HEK293 (cell line): Measurements from ENCODE around the gene PPP2CA.
A peak's percentile ranks its signal among the peaks of the same experiment; 100 is the strongest.

Source experiments
- CTCF ChIA-PET: fragments of 350-600 bp; formaldehyde crosslinking; extraction: SDS; loops from one replicate; lab custom pipeline; 2021; ENCODE audit warnings: antibody characterized with exemption; lab: Yijun Ruan, JAX
- POLR2A ChIA-PET: fragments of 300-600 bp; formaldehyde crosslinking; extraction: SDS; loops from one replicate; lab custom pipeline; 2020; ENCODE audit warnings: antibody characterized with exemption, inconsistent platforms; lab: Yijun Ruan, JAX
- H3K27ac ChIP-seq: fragments of 200-500 bp; sonication (Bioruptor generic); 2 replicates; pipeline ENCODE4 v1.5.1; 2014; ENCODE audit warnings: low read depth, low read length, control low read depth, inconsistent platforms; ENCODE audit errors: extremely low read depth
- H3K36me3 ChIP-seq, 2 experiments: fragments of 200-500 bp in 1 of 2; sonication (Bioruptor generic) in 1 of 2; 1 replicate in 1 of 2; 2 replicates in 1 of 2; pipeline ENCODE4 v1.5.1; 2014 to 2017; ENCODE audit warnings: inconsistent platforms in 2 of 2, low read length in 2 of 2; ENCODE audit not compliant: control insufficient read depth in 2 of 2, insufficient read depth in 1 of 2
- H3K4me1 ChIP-seq: fragments of 200-500 bp; sonication (Bioruptor generic); 2 replicates; pipeline ENCODE4 v1.5.1; 2014; ENCODE audit warnings: mild to moderate bottlenecking, low read length, inconsistent platforms; ENCODE audit not compliant: control insufficient read depth, insufficient read depth
- H3K4me3 ChIP-seq: 2 replicates; pipeline ENCODE4 v1.5.1; 2011; ENCODE audit warnings: low read depth, mild to moderate bottlenecking, control low read depth, low read length, moderate library complexity
- H3K9me3 ChIP-seq: fragments of 200-500 bp; sonication (Bioruptor generic); 2 replicates; pipeline ENCODE4 v1.5.1; 2014; ENCODE audit warnings: low read depth, low read length, inconsistent platforms; ENCODE audit not compliant: control insufficient read depth, insufficient read depth
- FEZF1 ChIP-seq: fragments of 450-650 bp; formaldehyde crosslinking; IDR thresholded peaks from 2 replicates; pipeline ENCODE4 v1.5.1; 2016; ENCODE audit warnings: missing biosample characterization, missing genetic modification characterization
- KLF1 ChIP-seq: fragments of 450-650 bp; formaldehyde crosslinking; IDR thresholded peaks from 2 replicates; pipeline ENCODE4 v1.5.1; 2016; ENCODE audit warnings: missing biosample characterization, missing genetic modification characterization
- KLF16 ChIP-seq: fragments of 450-650 bp; formaldehyde crosslinking; IDR thresholded peaks from 2 replicates; pipeline ENCODE4 v1.5.1; 2017; ENCODE audit warnings: missing biosample characterization, missing genetic modification characterization
- PRDM1 ChIP-seq: fragments of 450-650 bp; formaldehyde crosslinking; IDR thresholded peaks from 2 replicates; pipeline ENCODE4; 2016; ENCODE audit warnings: missing biosample characterization, missing genetic modification characterization
- SCRT2 ChIP-seq: fragments of 450-650 bp; formaldehyde crosslinking; IDR thresholded peaks from 2 replicates; pipeline ENCODE4 v1.5.1; 2016; ENCODE audit warnings: missing biosample characterization, missing genetic modification characterization
- ZNF138 ChIP-seq: fragments of 450-650 bp; formaldehyde crosslinking; IDR thresholded peaks from 2 replicates; pipeline ENCODE4 v1.5.1; 2016; ENCODE audit warnings: missing biosample characterization, missing genetic modification characterization, borderline replicate concordance
- ZNF19 ChIP-seq: fragments of 450-650 bp; formaldehyde crosslinking; IDR thresholded peaks from 2 replicates; pipeline ENCODE4; 2016; ENCODE audit warnings: missing biosample characterization, missing genetic modification characterization, low read depth
- ZNF274 ChIP-seq, 2 experiments: fragments of 200-500 bp in 1 of 2; fragments of 450-650 bp in 1 of 2; sonication (Bioruptor generic) in 1 of 2; formaldehyde crosslinking in 1 of 2; IDR thresholded peaks; 2 replicates each; pipeline versions ENCODE4 v1.5.1 to v1.6.1; 2014 to 2016; ENCODE audit warnings: borderline replicate concordance in 1 of 2, inconsistent platforms in 1 of 2, low read length in 1 of 2, missing biosample characterization in 1 of 2, missing genetic modification characterization in 1 of 2
- ZNF292 ChIP-seq: fragments of 450-650 bp; formaldehyde crosslinking; IDR thresholded peaks from 2 replicates; pipeline ENCODE4 v1.5.1; 2016; ENCODE audit warnings: low read depth, missing biosample characterization, missing genetic modification characterization, borderline replicate concordance
- ZNF311 ChIP-seq: fragments of 450-650 bp; formaldehyde crosslinking; IDR thresholded peaks from 2 replicates; pipeline ENCODE4 v1.5.1; 2017; ENCODE audit warnings: missing biosample characterization, missing genetic modification characterization, borderline replicate concordance
- ZNF404 ChIP-seq: fragments of 450-650 bp; formaldehyde crosslinking; IDR thresholded peaks from 2 replicates; pipeline ENCODE4 v1.5.1; 2017; ENCODE audit warnings: missing biosample characterization, missing genetic modification characterization
- ZNF48 ChIP-seq: fragments of 450-650 bp; formaldehyde crosslinking; IDR thresholded peaks from 2 replicates; pipeline ENCODE4 v1.5.1; 2016; ENCODE audit warnings: missing biosample characterization, missing genetic modification characterization
- ZNF501 ChIP-seq: fragments of 450-650 bp; formaldehyde crosslinking; IDR thresholded peaks from 2 replicates; pipeline ENCODE4 v1.5.1; 2016; ENCODE audit warnings: missing biosample characterization, missing genetic modification characterization
- ZNF596 ChIP-seq: fragments of 450-650 bp; IDR thresholded peaks from 2 replicates; pipeline ENCODE4 v1.5.0; 2018; ENCODE audit warnings: missing biosample characterization, mild to moderate bottlenecking, missing genetic modification characterization, moderate library complexity
- ZNF626 ChIP-seq: fragments of 450-650 bp; sonication (Bioruptor Pico); formaldehyde crosslinking; IDR thresholded peaks from 2 replicates; pipeline ENCODE4 v1.5.1; 2018; ENCODE audit warnings: missing biosample characterization, missing genetic modification characterization, inconsistent platforms
- ZNF707 ChIP-seq: fragments of 450-650 bp; formaldehyde crosslinking; IDR thresholded peaks from 2 replicates; pipeline ENCODE4 v1.5.1; 2016; ENCODE audit warnings: missing biosample characterization, missing genetic modification characterization
- ZNF776 ChIP-seq: fragments of 450-650 bp; formaldehyde crosslinking; IDR thresholded peaks from 2 replicates; pipeline ENCODE4 v1.5.0; 2017; ENCODE audit warnings: missing biosample characterization, missing genetic modification characterization, borderline replicate concordance
- ZNF830 ChIP-seq: fragments of 450-650 bp; IDR thresholded peaks from 2 replicates; pipeline ENCODE4 v1.5.0; 2018; ENCODE audit warnings: missing biosample characterization, missing genetic modification characterization, low read depth, mild to moderate bottlenecking, moderate library complexity
- TF ChIP-seq, protein P1 (sequence below): fragments of 450-650 bp; formaldehyde crosslinking; conservative IDR thresholded peaks from 2 replicates; pipeline ENCODE4 v1.5.1; 2016; ENCODE audit warnings: low read depth, missing biosample characterization, missing genetic modification characterization
- TF ChIP-seq, protein P2 (sequence below): fragments of 450-650 bp; formaldehyde crosslinking; IDR thresholded peaks from 2 replicates; pipeline ENCODE4 v1.5.1; 2016; ENCODE audit warnings: missing biosample characterization, missing genetic modification characterization
- TF ChIP-seq, protein P3 (sequence below): fragments of 450-650 bp; formaldehyde crosslinking; IDR thresholded peaks from 2 replicates; pipeline ENCODE4 v1.5.1; 2016; ENCODE audit warnings: missing biosample characterization, missing genetic modification characterization
- TF ChIP-seq, protein P4 (sequence below): fragments of 450-650 bp; formaldehyde crosslinking; IDR thresholded peaks from 2 replicates; pipeline ENCODE4 v1.5.1; 2017; ENCODE audit warnings: missing biosample characterization, missing genetic modification characterization

PPP2CA gene

DNA sequence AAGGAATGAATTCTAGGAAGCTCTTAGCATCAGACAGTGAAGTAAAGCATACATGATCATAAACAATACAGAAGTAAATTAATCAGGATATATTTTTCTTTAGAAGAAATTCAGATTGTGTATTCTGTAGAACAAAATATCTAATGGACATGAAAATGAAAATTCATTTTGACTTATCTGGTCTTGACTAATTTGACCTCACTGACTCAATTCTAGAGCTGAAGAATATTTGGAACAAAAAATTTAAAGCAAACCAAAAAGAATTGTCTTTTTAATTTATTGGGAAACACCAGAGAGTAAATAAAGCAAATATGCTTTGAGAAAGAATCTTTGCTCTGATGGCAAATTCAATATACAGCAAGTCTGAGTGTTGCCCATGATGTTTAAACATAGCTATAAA is 2.8 kb upstream of the PPP2CA start (continued):
- TF ChIP-seq, protein P1, sequence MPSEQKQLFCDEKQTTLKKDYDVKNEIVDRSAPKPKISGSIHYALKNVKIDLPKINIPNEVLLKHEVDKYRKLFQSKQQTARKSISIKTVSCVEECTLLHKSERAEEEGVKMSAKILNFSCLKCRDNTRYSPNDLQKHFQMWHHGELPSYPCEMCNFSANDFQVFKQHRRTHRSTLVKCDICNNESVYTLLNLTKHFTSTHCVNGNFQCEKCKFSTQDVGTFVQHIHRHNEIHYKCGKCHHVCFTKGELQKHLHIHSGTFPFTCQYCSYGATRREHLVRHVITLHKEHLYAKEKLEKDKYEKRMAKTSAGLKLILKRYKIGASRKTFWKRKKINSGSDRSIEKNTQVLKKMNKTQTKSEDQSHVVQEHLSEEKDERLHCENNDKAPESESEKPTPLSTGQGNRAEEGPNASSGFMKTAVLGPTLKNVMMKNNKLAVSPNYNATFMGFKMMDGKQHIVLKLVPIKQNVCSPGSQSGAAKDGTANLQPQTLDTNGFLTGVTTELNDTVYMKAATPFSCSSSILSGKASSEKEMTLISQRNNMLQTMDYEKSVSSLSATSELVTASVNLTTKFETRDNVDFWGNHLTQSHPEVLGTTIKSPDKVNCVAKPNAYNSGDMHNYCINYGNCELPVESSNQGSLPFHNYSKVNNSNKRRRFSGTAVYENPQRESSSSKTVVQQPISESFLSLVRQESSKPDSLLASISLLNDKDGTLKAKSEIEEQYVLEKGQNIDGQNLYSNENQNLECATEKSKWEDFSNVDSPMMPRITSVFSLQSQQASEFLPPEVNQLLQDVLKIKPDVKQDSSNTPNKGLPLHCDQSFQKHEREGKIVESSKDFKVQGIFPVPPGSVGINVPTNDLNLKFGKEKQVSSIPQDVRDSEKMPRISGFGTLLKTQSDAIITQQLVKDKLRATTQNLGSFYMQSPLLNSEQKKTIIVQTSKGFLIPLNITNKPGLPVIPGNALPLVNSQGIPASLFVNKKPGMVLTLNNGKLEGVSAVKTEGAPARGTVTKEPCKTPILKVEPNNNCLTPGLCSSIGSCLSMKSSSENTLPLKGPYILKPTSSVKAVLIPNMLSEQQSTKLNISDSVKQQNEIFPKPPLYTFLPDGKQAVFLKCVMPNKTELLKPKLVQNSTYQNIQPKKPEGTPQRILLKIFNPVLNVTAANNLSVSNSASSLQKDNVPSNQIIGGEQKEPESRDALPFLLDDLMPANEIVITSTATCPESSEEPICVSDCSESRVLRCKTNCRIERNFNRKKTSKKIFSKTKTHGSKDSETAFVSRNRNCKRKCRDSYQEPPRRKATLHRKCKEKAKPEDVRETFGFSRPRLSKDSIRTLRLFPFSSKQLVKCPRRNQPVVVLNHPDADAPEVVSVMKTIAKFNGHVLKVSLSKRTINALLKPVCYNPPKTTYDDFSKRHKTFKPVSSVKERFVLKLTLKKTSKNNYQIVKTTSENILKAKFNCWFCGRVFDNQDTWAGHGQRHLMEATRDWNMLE (tag by site-specific recombination): no peak
- TF ChIP-seq KLF16: no peak
- no peak for TF ChIP-seq ZNF19
- TF ChIP-seq ZNF501: no peak
- no peak for TF ChIP-seq ZNF48 (tag by site-specific recombination)
- TF ChIP-seq ZNF830 (tag by site-specific recombination): no peak
- no peak for TF ChIP-seq ZNF776
- no peak for TF ChIP-seq ZNF292 (tag by site-specific recombination)
- no peak for TF ChIP-seq ZNF138 (tag by site-specific recombination)
- TF ChIP-seq ZNF274 (IDR thresholded peaks at IDR 0.05; ENCODE audit: low read length): no peak
- TF ChIP-seq ZNF274 (tag by site-specific recombination; IDR thresholded peaks at IDR 0.05; ENCODE audit: borderline replicate concordance): no peak
- no peak for TF ChIP-seq ZNF311 (tag by site-specific recombination)
- TF ChIP-seq, protein P2, sequence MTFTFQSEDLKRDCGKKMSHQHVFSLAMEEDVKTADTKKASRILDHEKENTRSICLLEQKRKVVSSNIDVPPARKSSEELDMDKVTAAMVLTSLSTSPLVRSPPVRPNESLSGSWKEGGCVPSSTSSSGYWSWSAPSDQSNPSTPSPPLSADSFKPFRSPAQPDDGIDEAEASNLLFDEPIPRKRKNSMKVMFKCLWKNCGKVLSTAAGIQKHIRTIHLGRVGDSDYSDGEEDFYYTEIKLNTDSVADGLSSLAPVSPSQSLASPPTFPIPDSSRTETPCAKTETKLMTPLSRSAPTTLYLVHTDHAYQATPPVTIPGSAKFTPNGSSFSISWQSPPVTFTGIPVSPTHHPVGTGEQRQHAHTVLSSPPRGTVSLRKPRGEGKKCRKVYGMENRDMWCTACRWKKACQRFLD (tag by site-specific recombination): no peak

DNA sequence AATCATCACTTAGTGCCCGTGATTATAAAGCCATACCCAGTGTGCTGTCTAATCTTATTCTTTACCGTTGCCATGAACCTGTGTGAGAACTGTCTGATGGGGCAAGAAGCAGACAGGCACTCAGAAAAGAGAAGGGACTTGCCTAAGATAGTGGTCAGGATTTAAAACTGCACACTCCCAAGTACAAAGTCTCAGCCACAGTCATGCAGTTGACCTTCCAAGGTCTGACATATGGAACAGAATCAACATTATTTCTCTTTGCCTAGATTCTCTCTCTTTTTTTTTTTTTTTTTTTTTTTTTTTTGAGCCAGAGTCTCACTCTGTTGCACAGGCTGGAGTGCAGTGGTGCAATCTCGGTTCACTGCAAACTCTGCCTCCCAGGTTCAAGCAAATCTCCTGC is 1.9 kb upstream of the PPP2CA start:
- no peak for TF ChIP-seq ZNF707 (tag by site-specific recombination)
- TF ChIP-seq, protein P3, sequence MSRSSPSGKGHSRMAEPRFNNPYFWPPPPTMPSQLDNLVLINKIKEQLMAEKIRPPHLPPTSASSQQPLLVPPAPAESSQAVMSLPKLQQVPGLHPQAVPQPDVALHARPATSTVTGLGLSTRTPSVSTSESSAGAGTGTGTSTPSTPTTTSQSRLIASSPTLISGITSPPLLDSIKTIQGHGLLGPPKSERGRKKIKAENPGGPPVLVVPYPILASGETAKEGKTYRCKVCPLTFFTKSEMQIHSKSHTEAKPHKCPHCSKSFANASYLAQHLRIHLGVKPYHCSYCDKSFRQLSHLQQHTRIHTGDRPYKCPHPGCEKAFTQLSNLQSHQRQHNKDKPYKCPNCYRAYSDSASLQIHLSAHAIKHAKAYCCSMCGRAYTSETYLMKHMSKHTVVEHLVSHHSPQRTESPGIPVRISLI (tag by site-specific recombination): peak; percentile 58; the same call in 1 of the 2 replicates
- H3K27ac ChIP-seq: no peak overlapping the region
- H3K4me3 ChIP-seq: no peak overlapping the region
- no peaks in the 10 kb centered on the region; the same call in 1 of the 2 replicates for H3K4me1 ChIP-seq
- ChIA-PET CTCF (interaction anchor here (1.1 kb wide), 1 partner anchor 62 kb away, joined by 3 read pairs; no protein-coding TSS in a partner anchor), POLR2A (interaction anchor here (1.2 to 4.0 kb wide), 3 partner anchors 11 to 181 kb away, joined by 3 to 47 read pairs (median 10); no protein-coding TSS in a partner anchor)
- peaks cover 0 to 8% of the 10 kb centered on the region in 2 experiments; a peak in 1 of 3 replicates for H3K36me3 ChIP-seq
- H3K9me3 ChIP-seq: no peaks in the 10 kb centered on the region

DNA sequence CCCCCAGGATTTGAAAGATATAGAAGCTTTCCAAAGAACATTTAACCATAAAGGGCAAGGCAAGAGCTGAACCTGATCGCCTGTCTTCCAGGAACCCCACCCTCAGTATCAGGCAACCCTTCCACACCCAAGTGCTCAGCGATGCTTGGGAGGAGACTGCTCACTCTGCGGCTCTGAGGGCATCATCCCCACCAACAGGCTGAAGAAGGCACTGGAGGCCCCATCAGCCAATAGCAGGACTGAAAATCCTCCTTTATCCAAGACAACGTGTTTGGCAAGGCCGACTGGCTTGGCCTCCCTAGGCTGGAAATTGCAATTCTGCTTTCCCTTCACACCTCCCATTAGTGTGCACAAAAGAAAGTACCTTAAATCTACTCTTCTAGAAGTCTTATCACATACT is 1.4 kb upstream of the PPP2CA start:
- POLR2A ChIA-PET: interaction anchor here (0.8 to 4.0 kb wide), 9 partner anchors 10 to 66 kb away, joined by 3 to 47 read pairs (median 15); no protein-coding TSS in a partner anchor
- CTCF ChIA-PET: interaction anchor here (0.6 to 0.9 kb wide), 3 partner anchors 62 to 633 kb away, joined by 3 read pairs; no protein-coding TSS in a partner anchor

More for the DNA sequence above, 1.4 kb upstream of the PPP2CA start:
- TF ChIP-seq ZNF596 (tag by site-specific recombination): no peak
- TF ChIP-seq SCRT2: no peak
- TF ChIP-seq PRDM1 (tag by site-specific recombination): 0 out of 2 replicates have a peak, but pooled peaks have one; percentile 7
- TF ChIP-seq ZNF626 (tag by site-specific recombination): no peak
- TF ChIP-seq FEZF1 (tag by site-specific recombination): peak; percentile 41; the same call in 1 of the 2 replicates
- TF ChIP-seq, protein P4, sequence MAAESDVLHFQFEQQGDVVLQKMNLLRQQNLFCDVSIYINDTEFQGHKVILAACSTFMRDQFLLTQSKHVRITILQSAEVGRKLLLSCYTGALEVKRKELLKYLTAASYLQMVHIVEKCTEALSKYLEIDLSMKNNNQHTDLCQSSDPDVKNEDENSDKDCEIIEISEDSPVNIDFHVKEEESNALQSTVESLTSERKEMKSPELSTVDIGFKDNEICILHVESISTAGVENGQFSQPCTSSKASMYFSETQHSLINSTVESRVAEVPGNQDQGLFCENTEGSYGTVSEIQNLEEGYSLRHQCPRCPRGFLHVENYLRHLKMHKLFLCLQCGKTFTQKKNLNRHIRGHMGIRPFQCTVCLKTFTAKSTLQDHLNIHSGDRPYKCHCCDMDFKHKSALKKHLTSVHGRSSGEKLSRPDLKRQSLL: peak; percentile 74; the same call in 1 of the 2 replicates
- no peak for TF ChIP-seq ZNF404
- 0 out of 2 replicates have a peak, but pooled peaks have one; percentile 9 for TF ChIP-seq KLF1 (tag by site-specific recombination)
- TF ChIP-seq, all 188 proteins: peak for 4
- peaks cover 3% of the 10 kb centered on the region for H3K4me1 ChIP-seq
- H3K4me3 ChIP-seq: no peak overlapping the region
- H3K27ac ChIP-seq: no peak overlapping the region
- peaks cover 0 to 8% of the 10 kb centered on the region in 2 experiments; a peak in 1 of 3 replicates for H3K36me3 ChIP-seq
- no peaks in the 10 kb centered on the region for H3K9me3 ChIP-seq
